Neural cell (in vitro differentiated cells): ENCODE data around the gene TAB3. TPM values are rescaled to one million over a fixed set of nuclear protein-coding genes. Genes with fewer than 3 reads are reported as not detected.

Source experiments
- H2AFZ ChIP-seq: fragments of 200-600, 300-800 bp; sonication (generic), shearing (Covaris generic); 2 replicates; pipeline ENCODE4 v1.6.0; 2014; ENCODE audit warnings: low read depth, mild to moderate bottlenecking, antibody characterized with exemption, low read length, moderate library complexity
- H3F3A ChIP-seq: fragments of 200-600 bp; shearing (Covaris generic); 2 replicates; pipeline ENCODE4 v1.6.1; 2016; ENCODE audit warnings: mild to moderate bottlenecking, moderate library complexity, mixed read lengths, antibody characterized with exemption, low read length; ENCODE audit not compliant: insufficient read depth, poor library complexity, severe bottlenecking
- H3K27ac ChIP-seq: fragments of 200-600, 300-800 bp; sonication (generic), shearing (Covaris generic); 2 replicates; pipeline ENCODE4 v1.5.1; 2014; ENCODE audit warnings: mild to moderate bottlenecking, low read length, moderate library complexity
- H3K27me3 ChIP-seq: fragments of 300-800, 200-600 bp; sonication (generic), shearing (Covaris generic); 2 replicates; pipeline ENCODE4 v1.6.0; 2014; ENCODE audit warnings: mild to moderate bottlenecking, low read depth, low read length, moderate library complexity; ENCODE audit not compliant: insufficient read depth
- H3K36me3 ChIP-seq: fragments of 300-800, 200-600 bp; sonication (generic), shearing (Covaris generic); 2 replicates; pipeline ENCODE4 v1.5.1; 2014; ENCODE audit warnings: mild to moderate bottlenecking, antibody characterized with exemption, low read length, moderate library complexity; ENCODE audit not compliant: insufficient read depth
- H3K4me2 ChIP-seq: fragments of 300-800, 200-600 bp; sonication (generic), shearing (Covaris generic); 2 replicates; pipeline ENCODE4 v1.6.0; 2014; ENCODE audit warnings: mild to moderate bottlenecking, low read length
- H3K4me3 ChIP-seq: fragments of 300-800, 200-600 bp; sonication (generic), shearing (Covaris generic); 2 replicates; pipeline ENCODE4 v1.5.1; 2014; ENCODE audit warnings: mild to moderate bottlenecking, low read length, moderate library complexity
- H3K79me2 ChIP-seq: fragments of 200-600 bp; shearing (Covaris generic); replicated peaks from 2 replicates; pipeline ENCODE4 v1.6.0; 2014; ENCODE audit warnings: mild to moderate bottlenecking, low read length, moderate library complexity; ENCODE audit not compliant: insufficient read depth
- H3K9ac ChIP-seq: fragments of 300-800, 200-600 bp; sonication (generic), shearing (Covaris generic); 2 replicates; pipeline ENCODE4 v1.6.1; 2016; ENCODE audit warnings: mild to moderate bottlenecking, low read length, mixed read lengths
- H3K9me2 ChIP-seq: fragments of 200-600 bp; shearing (Covaris generic); 2 replicates; pipeline ENCODE4 v1.6.1; 2016; ENCODE audit warnings: mild to moderate bottlenecking, low read length, mixed read lengths; ENCODE audit not compliant: insufficient read depth
- H3K9me3 ChIP-seq: fragments of 200-600, 300-800 bp; sonication (generic), shearing (Covaris generic); 2 replicates; pipeline ENCODE4 v1.6.1; 2016; ENCODE audit warnings: mild to moderate bottlenecking, mixed run types, low read length, moderate library complexity, mixed read lengths
- H4K20me1 ChIP-seq: fragments of 200-600 bp; shearing (Covaris generic); 2 replicates; pipeline ENCODE4 v1.6.1; 2016; ENCODE audit warnings: mild to moderate bottlenecking, mixed run types; ENCODE audit not compliant: insufficient read depth
- CTCF ChIP-seq: fragments of 450-650 bp; IDR thresholded peaks from 2 replicates; pipeline ENCODE4 v1.5.1; 2014; ENCODE audit warnings: antibody characterized with exemption, mild to moderate bottlenecking, moderate library complexity; ENCODE audit not compliant: poor library complexity, severe bottlenecking
- EP300 ChIP-seq: fragments of 450-650 bp; conservative IDR thresholded peaks from 2 replicates; pipeline ENCODE4 v1.6.1; 2014; ENCODE audit warnings: antibody characterized with exemption, mild to moderate bottlenecking, moderate library complexity; ENCODE audit not compliant: poor library complexity, severe bottlenecking
- EZH2 ChIP-seq: fragments of 200-600, 300-800 bp; shearing (Covaris generic), sonication (generic); IDR thresholded peaks from 2 replicates; pipeline ENCODE4 v1.6.1; 2014; ENCODE audit warnings: antibody characterized with exemption, low read length, borderline replicate concordance, mild to moderate bottlenecking; ENCODE audit not compliant: insufficient read depth, poor library complexity, severe bottlenecking
- MXI1 ChIP-seq: fragments of 450-650 bp; conservative IDR thresholded peaks from 2 replicates; pipeline ENCODE4 v1.6.1; 2014; ENCODE audit warnings: antibody characterized with exemption, mild to moderate bottlenecking; ENCODE audit not compliant: poor library complexity, severe bottlenecking
- POLR2AphosphoS5 ChIP-seq: IDR thresholded peaks from 2 replicates; pipeline ENCODE4 v1.6.1; 2012
- RAD21 ChIP-seq: fragments of 450-650 bp; conservative IDR thresholded peaks from 2 replicates; pipeline ENCODE4 v1.6.1; 2014; ENCODE audit warnings: antibody characterized with exemption, mild to moderate bottlenecking, moderate library complexity
- REST ChIP-seq: IDR thresholded peaks from 2 replicates; pipeline ENCODE4 v1.6.1; 2012; ENCODE audit warnings: borderline replicate concordance
- SMC3 ChIP-seq: fragments of 450-650 bp; conservative IDR thresholded peaks from 2 replicates; pipeline ENCODE4 v1.6.1; 2014; ENCODE audit warnings: antibody characterized with exemption, mild to moderate bottlenecking, moderate library complexity; ENCODE audit not compliant: poor library complexity
- TAF1 ChIP-seq: IDR thresholded peaks from 2 replicates; pipeline ENCODE4 v1.6.1; 2012; ENCODE audit warnings: low read depth
- polyA plus RNA-seq: library from polyadenylated mRNA; depleted of rRNA; stranded (reverse); fragments of >200 nt; gene quantifications from 2 replicates; pipeline ENCODE4 v1.2.3, GENCODE V29; 2014

The TAB3 gene
- polyA plus RNA-seq, 1 donor from 2014 or later = 28.7 TPM

- Histone ChIP-seq H3K36me3 (no peaks in the 10 kb centered on the region), H3K79me2 (no peaks in the 10 kb centered on the region), H2AFZ (no peak overlapping the region), H3K4me3 (no peak overlapping the region), H3K9me2 (no peaks in the 10 kb centered on the region), H3F3A (no peaks in the 10 kb centered on the region), H3K4me2 (no peak overlapping the region), H3K9ac (no peak overlapping the region), H3K9me3 (no peaks in the 10 kb centered on the region), H4K20me1 (no peaks in the 10 kb centered on the region), H3K27ac (no peak overlapping the region), H3K27me3 (no peaks in the 10 kb centered on the region)
- TF ChIP-seq SMC3 (no peak), REST (no peak), MXI1 (no peak), TAF1 (no peak), CTCF (no peak)
These were observed 31.0 kb downstream of the TAB3 start for GRCh38 chrX:30858098-30858497.

GRCh38 chrX:30851449-30851848 is 37.6 kb downstream of the TAB3 start:
- Histone ChIP-seq H3K9me3 (no peaks in the 10 kb centered on the region), H3K4me2 (no peak overlapping the region), H3K27me3 (no peaks in the 10 kb centered on the region), H3K27ac (no peak overlapping the region), H3F3A (no peaks in the 10 kb centered on the region), H3K9me2 (no peaks in the 10 kb centered on the region), H2AFZ (no peak overlapping the region), H3K79me2 (no peaks in the 10 kb centered on the region), H3K36me3 (no peaks in the 10 kb centered on the region), H4K20me1 (no peaks in the 10 kb centered on the region), H3K4me3 (no peak overlapping the region), H3K9ac (no peak overlapping the region)
- TF ChIP-seq CTCF (no peak), RAD21 (no peak), REST (no peak), MXI1 (no peak), TAF1 (no peak), POLR2AphosphoS5 (no peak), SMC3 (no peak), EZH2 (no peak), EP300 (no peak)
